Amygdala (tissue), 56 donors: Measurements from ENCODE around the gene POLR3GL.

Source experiments
- DNase-seq, 56 donors: peaks; one replicate each; lab custom pipeline; 2025; lab: John Stamatoyannopoulos, UW

The POLR3GL gene

DNA sequence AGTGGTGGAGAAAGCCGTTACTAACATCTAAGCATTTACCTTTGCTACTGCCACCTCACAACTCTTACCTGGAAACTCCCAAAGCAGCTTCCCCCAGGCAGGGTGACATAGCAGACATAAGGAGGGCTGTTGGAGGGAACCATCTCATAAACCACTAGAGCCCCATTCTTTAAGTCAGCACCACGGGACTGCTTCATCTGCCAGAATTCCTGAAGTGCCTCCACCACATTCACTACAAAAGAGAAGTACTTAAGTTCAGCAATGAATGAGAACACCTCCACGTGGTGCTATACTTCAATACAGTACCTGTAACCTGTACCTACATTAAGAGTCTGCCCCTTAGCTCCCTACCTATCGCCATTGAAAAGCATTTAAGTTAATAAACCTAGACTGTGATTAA is 16.9 kb upstream of the POLR3GL start:
- no peak for DNase-seq

DNA sequence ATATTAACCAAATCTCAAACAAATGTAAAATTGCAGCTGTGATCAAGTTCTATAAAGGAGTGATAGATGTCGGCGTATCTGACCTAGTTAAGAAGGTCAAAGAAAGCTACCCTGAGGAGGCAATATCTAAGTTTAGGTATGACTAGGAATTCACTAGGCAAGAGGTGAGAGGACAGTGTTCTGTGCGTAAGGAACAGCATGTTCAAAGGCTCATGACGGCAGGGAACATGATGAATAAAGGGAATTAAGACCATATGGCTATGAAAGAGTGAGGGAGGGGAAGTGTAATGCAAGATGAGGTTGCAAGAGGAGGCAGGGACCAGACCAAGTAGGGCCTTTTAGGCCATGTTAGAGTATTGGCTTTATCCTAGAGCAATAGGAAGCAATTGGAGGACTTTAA is 15.3 kb upstream of the POLR3GL start:
- no peak for DNase-seq

DNA sequence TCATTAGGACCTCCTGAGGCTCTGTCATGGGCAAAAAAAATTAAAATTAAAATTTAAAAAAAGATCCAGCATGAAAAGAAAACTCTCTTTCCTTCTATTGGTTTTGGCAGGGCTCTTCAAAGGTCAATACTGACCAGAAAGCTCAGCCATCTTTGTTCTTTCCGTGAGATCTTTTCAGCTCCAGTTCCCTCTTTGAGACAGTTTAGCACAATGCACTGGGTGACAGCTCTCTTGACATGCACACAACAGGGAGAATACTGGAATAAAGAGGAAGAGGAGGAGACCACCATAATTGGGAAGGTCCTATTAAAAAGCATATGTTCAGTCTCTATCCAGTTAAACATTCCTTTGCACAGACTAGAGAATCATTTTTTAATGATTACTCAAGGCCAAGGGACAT is 13.0 kb upstream of the POLR3GL start:
- no peak for DNase-seq

DNA sequence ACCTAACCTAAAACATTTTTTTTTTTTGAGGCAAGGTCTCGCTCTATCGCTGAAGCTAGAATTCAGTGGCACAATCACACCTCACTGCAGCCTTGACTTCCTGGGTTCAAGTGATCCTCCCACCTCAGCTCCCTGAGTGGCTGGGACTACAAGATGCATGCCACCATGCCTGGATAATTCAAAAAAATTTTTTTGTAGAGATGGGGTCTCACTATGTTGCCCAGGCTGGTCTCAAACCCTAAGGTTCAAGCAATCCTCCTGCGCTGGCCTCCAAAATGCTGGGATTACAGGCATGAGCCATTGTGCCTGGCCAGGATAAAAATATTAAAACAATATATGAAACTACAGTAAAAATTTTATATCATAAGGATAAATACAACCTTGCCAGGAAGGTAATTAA is 11.6 kb upstream of the POLR3GL start:
- DNase-seq: no peak

DNA sequence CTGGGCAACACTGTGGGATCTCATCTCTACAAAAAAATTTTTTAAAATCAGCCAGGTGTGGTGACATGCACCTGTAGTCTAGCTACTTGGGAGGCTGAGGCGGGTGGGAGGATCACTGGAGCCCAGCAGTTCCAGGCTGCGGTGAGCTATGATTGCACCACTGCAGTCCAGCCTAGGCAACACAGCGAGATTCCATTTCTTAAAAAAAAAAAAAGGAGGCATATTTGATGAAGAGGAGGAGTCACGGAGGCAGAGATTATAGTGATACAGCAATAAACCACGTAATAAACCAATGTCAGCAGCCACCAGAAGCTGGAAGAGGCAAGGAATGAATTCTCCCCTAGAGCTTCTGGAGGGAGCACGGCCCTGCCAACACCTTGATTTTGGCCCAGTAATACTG is 10.6 kb upstream of the POLR3GL start:
- DNase-seq: no peak

DNA sequence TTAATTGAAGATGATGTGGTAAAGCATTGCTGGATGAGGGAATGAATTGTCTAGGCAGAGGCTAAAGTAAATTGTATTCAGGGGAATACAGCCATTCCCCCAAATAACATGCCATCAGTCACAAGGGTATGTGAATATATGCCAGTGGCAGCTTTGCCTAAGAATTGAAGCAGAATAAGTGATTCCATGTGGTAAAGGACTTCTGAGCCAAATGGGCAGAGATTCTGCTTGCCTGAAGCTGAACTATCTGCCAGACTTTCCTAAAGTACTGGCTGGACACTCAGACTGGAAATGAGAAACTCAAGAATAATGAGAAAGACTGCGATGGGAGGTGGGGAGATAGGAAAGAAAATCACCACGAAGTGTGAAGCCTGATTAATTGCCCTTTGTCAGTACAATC is 9.1 kb upstream of the POLR3GL start:
- peak in 3 of 56 donors; percentile 1 to 19 (median 5) for DNase-seq

DNA sequence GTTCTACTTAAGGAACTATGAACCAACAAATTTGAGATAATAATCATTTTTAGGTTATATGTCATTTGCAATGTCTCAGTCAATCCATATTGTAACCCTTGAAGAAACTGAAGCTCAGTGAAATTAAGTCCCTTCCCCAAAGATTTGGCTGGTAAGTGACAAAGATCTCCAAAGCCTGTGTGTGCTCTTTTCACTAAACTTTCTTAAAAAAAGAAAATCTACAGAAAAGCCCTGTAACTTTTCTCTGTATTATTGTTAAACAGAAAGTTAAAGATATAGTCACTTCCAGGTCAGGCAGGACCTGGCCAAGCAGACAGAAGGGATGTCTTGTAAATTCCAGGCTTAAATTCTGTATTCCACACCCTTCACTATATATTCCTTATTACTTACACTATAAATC is 8.1 kb upstream of the POLR3GL start:
- DNase-seq: no peak

DNA sequence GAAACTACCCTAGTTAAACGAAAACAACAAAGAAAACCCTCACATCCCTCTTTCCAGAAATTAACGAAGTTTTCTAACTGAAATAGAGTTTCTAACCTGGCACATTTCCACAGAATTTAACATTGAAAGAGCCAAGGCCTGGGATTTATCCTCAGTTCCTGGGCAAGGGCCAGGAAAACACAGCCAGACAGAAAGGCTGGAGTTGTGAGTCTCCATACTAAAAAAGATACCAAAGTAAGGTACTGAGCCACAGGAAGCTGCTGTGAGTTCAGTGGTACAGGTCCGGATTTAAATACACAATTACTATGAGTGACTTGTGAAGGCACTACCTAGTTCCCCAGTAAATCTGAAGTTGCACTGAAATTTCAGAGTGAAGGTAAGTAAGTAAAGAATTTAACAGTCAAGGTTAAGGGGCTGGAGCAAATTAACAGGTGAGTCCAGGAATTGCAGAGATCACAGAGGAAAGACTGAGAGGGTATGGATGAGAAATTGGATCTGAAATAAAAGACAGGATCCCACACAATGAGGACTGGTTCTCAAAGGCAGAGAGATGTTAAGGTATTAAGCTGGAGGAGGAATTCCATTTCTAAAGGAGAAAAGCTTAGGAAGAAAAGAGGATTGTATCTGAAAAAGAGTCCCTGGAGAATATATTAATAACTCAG is 7.6 kb upstream of the POLR3GL start:
- DNase-seq: peak in 10 of 56 donors; percentile 1 to 23 (median 14)

DNA sequence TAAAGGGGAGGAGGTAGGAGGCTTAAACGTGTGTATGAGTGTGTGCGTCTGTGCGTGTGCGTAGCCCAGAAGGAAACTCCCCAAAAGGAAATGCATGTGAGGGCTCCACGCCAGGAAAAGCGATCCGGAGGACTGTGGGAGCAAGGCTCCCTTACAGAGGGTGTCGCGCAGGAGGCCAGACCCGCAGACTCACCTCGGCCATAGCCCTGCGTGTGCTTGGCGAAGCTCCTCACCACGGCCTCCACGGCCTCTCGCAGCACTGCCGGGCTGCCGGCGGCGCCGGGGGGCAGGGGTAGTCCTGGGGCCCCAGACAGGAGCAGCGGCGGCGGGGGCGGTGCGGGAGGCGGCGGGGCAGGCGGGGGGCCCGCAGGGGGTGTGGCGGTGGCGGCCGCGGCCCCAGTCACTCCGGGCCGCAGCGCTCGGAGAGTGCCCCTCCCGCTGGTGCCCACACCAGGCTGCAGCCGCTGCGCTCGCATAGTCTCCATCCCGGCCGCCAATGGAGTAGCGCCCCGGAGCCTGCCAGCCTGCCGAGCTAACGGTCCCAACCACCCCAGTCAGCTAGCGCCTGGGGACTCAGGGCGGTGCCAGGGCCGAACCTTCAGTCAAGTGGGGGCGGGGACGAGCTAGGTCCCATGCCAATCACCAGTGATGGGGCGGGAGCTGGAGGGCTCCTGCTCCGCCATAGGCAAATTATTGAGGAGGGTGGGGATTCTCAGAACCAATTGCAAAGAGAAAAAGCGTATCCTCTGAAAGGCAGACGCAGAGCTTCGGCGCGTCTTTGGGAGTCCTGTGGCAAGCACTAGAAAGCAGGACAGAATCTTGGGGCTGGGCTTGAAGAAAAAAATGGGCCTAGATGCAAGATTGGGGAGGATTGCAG is 6.8 kb upstream of the POLR3GL start, which contains the start of gene LIX1L:
Gene LIX1L, minus strand, starts transcription at position 575 of the 877 bp plus-strand sequence. Its CDS starts 90 bp downstream, at position 485.
- peak; percentile 49 to 98 (median 95) for DNase-seq

DNA sequence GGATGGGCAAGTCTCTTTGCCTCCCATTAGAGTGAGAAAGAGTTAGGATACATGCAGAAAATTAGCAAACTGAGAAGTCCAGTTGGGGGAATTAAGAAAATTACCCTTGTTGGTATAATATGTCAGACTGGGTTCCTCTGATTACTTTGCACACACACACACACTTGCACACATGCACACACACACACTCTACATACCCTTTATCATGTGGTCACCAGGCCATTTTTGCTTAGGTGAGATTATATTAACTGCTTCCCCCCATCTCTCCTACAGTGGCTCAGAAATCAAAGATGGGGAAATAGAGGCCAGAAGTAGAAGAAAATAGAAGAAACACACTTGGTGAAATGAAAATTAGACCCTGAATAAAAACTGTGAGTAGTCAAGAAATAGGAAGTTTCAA is 5.8 kb upstream of the POLR3GL start:
- DNase-seq: no peak

DNA sequence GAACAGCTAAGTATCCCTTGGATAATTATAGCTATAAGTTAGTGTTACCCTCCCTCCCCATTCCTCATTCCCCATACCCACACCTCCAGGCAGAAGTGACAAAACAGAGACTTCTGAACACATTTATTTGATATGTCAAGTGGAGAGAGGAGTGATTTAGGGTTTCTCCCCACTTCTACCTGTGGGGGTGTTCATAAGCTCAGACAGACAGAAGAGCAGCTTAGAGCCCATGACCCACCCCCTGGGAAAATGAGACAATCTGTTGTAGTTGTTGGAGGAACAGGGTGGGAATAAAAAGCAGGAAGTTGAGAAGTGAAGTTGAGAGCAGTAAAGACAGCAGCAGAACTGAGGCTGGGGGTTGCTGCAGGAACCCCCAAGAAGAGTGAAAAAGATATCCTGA is 5.2 kb upstream of the POLR3GL start:
- DNase-seq: no peak

DNA sequence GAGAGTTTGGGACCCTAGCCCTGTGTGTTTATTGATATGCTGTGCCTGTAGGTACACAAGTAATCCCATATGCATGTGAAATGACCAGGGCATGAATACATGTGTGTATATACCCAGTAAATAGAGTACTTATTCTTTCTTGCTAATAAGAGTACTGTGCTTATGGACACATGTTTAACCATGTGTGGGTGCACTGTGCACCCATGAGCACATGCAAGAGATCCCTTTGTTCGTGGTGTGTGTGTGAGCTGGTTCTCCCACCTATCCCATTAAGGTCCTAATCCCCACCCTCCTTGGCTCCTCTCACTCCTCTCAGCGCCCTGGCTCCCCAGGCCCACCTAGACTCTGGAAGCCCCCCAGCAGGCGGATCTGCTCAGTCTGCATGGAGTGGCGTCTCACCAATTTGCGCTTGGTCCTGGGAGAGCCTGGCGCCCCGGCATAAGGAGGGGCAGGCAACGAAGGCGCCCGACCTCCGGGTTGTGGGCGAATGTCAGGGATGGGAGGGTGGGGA is 4.5 kb upstream of the POLR3GL start:
- DNase-seq: peak in 1 of 56 donors; percentile 59

DNA sequence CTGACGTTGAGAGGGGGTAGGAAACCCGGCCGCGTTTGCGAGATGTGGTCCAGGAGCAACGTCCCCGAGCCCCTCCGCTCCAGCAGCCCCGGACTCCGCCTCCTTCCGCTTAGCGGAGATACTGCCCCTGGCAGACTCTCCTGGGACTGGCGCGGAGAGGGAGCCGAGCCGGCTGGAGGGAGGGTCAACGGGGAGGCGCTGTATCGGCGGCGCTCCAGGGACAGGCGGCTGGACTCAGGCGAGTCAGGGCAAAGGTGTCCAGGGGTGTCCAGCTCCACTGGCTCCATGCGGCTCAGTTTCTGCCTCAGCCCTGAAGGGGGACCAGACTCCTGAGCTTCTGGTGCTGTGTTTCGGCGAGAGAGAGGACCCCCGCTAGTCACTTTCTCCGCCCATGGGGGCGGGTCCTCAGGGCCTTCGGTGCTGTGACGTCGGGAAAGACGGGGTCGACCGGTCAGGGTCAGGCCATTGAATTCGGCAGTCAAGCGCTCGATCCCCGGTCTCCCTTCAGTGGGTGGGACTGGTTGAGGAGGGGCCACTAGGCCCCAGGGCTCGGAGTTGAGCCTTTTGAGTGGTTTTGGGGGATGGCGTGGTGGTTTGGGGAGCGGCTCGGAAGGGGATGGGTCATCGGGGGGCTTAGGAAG is 3.9 kb upstream of the POLR3GL start:
- peak in 50 of 56 donors; percentile 9 to 86 (median 66) for DNase-seq

DNA sequence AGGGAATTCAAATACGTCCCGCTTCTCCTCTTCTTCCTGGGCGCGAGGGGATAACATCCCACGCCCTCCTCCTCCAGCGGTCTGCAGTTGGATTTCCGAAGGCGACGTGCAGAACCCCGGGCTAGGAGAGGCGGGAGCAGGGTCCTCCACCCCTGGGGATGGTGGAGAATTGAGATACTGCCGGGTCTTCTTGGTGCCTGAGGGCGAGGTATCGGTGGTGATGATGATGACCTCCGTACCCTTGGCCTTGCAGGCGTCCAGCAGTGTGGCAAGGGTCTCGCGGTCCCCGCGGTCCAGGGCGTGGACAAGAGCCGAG is 3.4 kb upstream of the POLR3GL start:
- DNase-seq: peak in 1 of 56 donors; percentile 19

DNA sequence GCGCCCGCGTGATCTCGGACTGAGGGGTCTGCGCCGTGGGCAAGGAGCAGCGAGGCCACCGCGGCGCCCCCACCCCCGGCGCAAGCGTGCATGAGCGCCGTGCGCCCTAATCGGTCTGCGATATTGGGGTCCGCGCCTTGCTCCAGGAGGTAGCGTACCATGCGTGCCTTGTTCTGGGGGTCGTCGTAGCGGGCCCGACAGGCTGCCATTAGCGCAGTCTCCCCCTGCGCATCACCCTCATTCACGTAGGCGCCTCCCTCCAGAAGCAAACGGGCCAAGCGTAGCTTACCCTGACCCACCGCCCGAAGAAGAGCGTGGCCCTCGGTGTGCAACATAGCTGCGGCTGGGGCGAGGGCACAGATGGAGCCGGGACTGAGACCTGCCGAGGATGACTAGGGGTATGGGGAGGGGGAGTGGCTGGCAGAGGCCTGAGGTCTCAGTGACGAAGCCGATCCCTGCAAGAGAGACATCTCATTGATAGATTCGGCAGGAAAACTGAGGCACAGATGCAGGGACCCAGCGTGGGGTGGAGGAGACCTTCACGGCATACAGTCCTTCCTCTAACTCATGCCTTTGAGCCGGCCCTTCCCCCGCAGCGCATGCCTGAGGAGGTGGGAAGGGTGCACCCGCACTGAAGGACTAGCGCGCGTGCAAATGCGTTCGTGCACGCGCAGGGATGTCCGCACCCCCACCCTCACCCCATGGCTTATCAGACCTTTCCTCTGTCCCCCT is 2.9 kb upstream of the POLR3GL start:
- DNase-seq: peak in 47 of 56 donors; percentile 10 to 71 (median 41)

DNA sequence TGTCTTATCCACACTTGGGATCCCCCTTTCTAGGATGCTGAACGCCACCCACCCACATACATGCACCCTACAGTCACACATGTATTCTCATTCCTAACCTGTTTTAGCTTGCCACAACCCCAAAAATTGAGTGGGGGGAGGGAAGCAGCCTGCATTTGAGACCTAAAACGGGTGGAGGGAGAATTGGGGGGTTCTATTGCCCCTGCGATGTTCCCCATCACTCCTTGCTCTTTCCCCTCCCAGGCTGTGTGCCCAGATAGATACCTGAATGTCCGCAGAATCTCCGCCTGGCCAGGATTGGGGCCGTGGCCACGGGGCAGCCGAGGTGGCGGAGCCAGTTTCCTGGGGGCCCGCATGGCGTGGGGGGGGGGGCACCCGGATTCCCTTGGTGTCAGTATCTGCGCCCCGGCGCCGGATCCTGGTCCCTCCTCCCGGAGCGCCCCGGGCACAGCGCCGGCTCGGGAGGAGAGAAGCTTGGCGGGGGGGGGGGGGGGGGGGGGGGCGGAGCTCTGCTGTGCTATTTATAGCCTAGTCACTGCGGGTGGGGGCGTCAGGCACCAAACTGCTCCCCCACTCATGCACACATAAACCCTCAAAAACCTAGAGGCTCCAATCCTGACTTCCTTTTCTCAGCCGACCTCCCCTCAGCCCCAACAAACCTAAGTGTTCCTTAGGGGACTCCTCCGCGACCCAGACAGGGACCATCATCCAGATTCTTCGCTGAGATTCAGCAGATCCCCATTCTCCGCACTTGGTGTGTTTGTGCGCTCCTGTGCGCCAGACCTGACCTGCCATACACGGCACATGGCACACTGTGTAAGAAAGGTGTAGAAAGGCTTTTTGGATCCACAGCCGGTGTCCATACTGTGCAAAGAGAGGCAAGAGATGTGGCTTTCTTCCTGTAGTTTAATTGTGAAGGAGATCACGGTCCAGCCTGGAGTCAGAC is 2.1 kb upstream of the POLR3GL start:
- DNase-seq: peak in 55 of 56 donors; percentile 12 to 86 (median 63)

DNA sequence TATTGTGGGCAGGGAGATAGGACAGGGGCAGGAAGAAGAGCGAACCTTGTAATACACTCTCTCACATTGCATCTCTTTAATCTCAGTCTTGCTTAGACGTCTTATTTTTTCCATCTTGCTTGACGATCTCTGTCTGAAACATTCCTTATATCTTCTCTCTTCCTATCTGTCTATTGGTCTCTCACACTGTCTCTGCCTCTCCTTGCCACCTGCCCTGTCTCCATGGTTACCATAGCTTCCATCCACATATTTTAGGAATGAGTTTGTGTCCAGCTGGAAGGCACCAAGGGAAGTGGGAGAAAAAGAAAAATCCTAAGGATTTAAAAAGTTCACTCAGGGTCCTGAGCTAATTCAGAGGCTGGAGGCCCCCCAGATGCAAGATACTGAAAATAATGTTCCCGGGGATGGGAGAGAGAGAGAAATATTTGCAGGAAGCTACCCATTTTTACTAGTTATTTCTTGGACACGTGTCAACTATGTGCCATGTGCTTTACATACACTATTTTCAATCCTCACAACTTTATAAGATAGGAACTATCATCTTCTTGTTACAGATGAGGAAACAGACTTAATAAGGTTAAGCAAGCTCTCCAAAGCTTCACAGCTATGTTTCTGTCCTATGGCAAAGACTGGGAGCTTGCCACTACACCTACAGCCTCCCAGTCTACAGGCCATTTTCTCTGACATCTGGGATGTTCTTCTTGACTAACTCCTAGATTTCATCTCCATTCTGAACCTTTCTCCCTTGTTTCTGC is 1.0 kb upstream of the POLR3GL start:
- peak in 1 of 56 donors; percentile 7 for DNase-seq

DNA sequence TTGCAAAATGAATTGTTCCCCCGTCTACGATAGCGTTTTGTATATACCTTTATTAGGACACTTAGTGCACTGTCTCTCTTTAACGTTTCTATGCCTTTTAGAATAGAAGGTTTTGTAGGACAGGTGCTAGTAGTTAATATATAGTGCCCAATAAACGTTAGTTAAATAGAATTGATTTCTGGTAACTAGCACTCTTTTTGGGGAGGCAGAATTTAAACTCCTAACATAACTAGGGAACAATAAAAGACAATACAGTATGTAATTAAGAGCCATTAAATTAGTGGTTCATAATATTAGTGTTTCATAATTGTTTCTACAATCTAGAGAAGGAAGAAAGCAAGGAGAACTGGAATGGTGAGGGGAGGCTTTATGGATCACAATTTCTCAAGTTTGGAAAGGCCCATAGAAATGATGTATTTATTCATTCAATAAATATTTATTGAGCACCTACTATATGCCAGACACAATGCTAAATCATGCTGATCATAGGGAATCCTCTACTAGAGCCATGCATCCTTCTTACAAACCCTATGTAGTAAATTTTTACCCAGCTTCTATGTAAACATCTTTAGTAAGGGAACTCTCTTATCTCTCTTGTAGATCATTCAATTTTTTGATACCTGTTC is 742 bp downstream of the POLR3GL start:
- DNase-seq: no peak
